GM21619 (cell line): ENCODE results near the gene PLCB3.
A peak's percentile ranks its signal among the peaks of the same experiment; 100 is the strongest.

Source experiments
- ATAC-seq: cut with Tn5 transposase; IDR thresholded peaks from one replicate; pipeline ENCODE4 v1.9.1; 2021; ENCODE audit not compliant: unreplicated experiment

Gene PLCB3

GRCh38 chr11:64265176-64266160, 14.1 kb downstream of the PLCB3 start:
- ATAC-seq = no peak

DNA sequence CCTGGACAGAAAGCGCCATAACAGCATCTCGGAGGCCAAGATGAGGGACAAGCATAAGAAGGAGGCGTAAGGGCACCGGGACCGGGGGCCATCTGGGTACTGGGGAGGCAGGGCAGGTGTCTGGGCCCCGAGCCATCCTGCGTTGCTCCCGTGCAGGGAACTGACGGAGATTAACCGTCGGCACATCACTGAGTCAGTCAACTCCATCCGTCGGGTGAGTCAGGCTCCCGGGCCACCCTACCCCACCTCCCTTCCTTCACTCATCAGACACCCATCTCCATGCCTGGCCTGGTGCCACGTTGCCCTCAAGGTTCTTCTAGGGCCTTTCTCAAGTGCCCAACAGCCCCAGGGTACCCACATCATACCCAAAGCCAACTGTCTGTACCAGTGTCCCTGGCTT, 15.0 kb downstream of the PLCB3 start:
- no peak for ATAC-seq

GRCh38 chr11:64267207-64267945, 16.0 kb downstream of the PLCB3 start:
- ATAC-seq = no peak

DNA sequence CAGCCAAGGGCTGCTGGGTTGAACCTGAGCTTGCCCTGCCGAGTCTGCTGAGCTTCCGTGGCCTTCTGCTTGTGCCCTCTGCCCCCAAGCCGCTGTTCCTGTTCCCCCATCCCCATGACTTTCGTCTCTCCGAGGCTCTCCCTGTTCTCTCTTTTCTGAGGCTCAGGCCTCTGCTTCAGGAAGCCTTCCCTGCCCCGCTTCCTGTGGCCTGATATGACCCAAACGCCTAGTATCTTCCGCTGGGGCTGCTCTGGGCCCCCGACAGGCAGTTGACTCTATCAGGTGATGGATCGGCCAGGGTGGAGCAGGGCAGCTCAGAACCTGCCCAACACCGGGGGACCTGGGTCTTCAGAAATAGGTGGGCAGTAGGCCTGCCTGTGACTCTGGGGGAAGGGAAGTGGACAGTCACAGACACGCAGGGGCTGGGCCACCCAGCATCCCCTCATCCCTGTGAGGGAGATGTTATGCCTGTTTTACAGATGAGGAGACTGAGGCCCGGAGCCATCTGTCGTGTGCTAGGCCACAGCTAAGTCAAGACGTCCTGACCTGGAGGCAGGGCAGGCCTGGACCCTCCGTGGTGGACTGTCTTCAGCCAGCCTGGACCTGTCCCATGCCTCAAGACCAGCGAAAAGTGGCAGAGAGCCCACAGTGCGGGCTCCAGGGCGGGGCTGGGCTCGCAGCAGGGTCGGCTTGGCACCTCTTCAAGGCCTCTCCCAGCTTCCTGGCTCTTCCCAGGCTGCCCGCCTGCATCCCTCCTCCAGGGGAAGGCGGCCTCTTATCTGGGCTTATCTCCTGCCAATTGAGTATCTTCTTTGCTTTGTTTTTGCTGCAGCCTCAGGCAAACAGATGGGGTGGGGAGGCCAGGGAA, 16.9 kb downstream of the PLCB3 start:
- ATAC-seq = no peak

DNA sequence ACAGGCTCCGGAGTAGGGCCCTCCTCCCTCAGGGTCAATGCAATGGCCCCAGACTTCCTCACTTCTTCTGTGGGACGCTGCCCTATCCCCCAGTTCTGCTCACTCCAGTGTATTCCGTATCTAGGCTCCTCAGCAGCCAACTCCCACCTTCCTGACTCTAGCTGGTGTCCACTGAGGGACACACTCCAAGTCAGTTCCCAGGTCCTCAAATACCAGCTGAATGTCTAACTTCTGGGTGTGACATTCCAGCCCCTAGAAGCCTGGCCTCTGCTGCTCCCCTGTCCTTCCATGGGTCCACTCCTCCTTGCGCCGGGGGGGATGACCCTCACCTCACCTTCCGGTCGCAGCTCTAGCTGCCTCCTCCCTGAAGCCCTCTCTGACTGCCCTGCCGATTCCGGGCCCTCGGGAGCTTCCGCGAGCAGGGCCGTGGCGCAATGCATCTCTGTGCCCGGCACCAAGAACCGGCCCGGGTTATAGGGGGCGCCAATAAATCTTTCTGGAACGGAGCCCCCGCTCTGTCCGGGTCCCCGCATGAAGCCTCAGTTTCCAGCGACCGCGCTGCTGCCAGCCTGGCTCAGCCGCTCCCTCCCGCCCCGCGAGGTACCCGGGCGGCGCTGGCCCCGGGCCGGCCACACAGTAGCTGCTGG, 17.7 kb downstream of the PLCB3 start:
- ATAC-seq = peak; percentile 14

- ATAC-seq = peak; percentile 60
Measured at GRCh38 chr11:64269540-64270220, 18.4 kb downstream of the PLCB3 start.

DNA sequence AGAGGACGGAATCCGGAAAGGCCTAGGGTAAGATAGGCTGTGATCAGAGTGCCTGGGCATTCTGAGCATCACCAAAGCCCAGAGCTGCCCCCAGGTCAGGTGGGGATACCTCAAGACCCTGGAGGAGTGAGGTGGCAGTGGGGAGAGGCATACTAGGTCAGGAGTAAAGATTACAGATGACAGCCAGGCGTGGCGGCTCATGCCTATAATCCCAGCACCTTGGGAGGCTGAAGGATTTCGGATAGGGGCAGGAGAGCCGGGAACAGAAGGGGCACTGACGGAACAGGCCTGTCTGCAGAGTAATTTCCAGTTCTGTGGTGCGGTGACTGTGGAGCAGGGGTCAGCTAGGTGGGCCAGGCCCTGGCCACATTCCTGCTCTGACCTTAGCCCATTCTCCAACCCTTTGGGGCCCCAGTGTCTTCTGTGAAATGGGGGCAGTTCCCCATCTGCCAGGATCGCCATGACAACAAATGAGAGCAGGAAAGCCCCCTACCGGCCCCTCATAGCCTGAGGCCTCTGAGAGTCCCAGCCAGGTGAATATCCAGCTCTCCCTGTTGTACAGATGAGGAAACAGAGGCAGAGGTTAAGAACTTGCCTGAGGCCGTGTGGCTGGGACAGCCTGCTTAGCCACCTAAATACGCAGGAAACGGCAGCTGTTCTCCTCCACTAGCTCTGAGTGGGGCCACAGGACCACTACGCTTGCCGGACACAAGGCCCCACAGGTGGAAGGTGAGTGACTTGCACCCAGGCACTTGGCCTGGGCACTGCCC, 23.9 kb downstream of the PLCB3 start:
- ATAC-seq = no peak

- no peak for ATAC-seq
Measured at GRCh38 chr11:64275841-64276240, 24.5 kb downstream of the PLCB3 start.

GRCh38 chr11:64276653-64277431, 25.5 kb downstream of the PLCB3 start:
- no peak for ATAC-seq

- no peak for ATAC-seq
Measured at GRCh38 chr11:64278576-64279190, 27.4 kb downstream of the PLCB3 start.

GRCh38 chr11:64281957-64282770, 30.8 kb downstream of the PLCB3 start:
- ATAC-seq = no peak

GRCh38 chr11:64283092-64283491, 31.8 kb downstream of the PLCB3 start:
- ATAC-seq = no peak

DNA sequence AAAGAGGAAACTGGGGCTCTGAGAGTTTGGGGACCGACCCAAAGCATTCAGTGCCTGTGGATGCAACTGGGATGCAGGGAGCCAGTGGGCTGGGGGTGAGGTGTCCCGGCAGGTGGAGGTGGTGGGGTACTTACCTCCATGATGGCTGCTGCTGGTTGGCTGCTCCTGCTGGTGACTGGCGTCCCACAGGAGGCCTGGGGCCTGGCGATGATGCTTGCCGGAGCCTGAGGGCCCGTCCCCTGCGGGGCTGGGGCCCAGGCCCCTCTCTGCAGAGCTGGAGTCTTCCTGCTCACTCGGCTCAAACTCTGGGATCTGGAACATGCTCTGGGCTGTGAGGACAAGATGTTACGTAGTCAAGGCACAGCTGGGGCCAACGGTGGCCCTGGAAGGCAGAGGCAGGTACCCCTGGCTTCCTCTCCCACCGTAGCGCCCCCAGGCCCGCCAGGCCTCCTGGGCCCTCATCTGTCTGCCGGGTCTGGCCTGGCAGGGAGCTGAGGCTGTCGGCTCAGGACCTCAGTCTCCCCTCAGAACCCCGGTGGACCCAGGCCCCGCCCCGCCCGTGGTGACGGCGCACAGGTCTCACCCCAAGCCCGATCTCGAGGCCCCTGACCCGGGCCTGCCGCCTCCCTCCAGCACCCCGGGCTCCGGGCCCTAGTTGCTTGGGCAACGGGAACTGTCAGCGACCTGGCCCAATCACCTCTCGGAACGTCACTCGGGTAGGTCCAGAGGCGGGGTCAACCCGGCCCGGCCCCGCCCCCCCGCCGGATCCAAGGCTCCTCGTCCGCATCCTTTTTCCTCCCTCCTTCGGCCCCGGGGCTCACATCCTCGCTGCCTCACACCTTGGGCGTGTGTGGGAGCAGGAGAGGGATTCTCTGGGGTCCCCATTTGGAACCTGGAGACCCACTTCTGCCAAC, 33.0 kb downstream of the PLCB3 start, which contains the start of gene BAD:
BAD (minus strand) TSS at position 618 of the 914 bp plus-strand sequence; CDS start at position 321, 297 bp downstream.
- peak; percentile 70 for ATAC-seq

- peak; percentile 55 for ATAC-seq
Measured at GRCh38 chr11:64284962-64285884, 33.9 kb downstream of the PLCB3 start, which contains the start of gene GPR137. GPR137 (plus strand) TSS chr11:64285848; CDS start chr11:64286525, 677 bp downstream.
